ENCODE data around the gene KIF18B. TPM values are rescaled to one million over a fixed set of nuclear protein-coding genes. Genes with fewer than 3 reads are reported as not detected.
A peak's percentile ranks its signal among the peaks of the same experiment; 100 is the strongest.

The KIF18B gene
- total and polyA plus RNA-seq, 2 of the 13 experiments (the other 11 are each of a cell fraction or from before 2014, with no cell fraction given) = 15.2 to 15.3 TPM

DNA sequence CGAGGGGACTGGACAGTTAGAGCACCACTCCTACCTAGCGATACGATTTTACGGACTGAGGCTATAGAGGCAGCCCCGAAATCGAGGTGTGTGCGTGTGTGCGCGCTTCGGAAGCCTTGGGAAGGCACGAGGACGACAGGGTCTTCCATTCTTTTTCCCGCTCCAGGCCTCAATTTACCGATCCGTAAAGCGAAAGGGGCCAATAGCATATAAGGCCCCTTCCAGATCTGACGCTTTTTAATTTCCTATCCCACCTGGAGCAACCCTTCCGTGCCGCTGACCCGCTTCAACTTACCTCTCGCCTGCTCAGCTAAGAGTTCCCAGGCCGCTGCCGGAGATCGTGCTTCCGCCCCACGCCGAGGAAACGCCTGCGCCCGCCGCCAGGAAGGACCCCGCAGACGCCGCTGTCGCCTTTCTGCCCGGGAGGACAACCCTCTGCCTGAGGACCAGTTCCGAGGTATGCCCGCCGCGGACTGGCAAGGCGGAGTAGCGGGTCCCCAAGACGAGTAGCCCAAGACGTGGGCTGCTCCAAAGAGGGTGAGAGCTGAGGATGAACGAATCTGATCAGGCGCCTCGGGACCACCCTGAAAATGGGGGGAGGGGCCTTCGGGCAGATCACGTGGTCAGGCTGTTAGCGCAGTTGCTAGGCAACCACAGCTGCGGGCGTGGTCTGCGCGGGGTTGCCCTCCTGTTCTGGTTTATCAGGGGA lies 48.3 kb downstream of the KIF18B start, which contains the start of gene EFTUD2 (continued):
- peak; percentile 100 for TF ChIP-seq GATAD1 (CRISPR knock-in tag; IDR thresholded peaks at IDR 0.05)
- peak; percentile 98 for TF ChIP-seq GTF3A (CRISPR knock-in tag; conservative IDR thresholded peaks at IDR 0.05)
- peak; percentile 99 for TF ChIP-seq ZFX (CRISPR knock-in tag; IDR thresholded peaks at IDR 0.05; ENCODE audit: low read depth)
- TF ChIP-seq ZNF367 (CRISPR knock-in tag; IDR thresholded peaks at IDR 0.05; ENCODE audit: borderline replicate concordance) = peak; percentile 59; the same call in 1 of the 2 replicates
- no peak for TF ChIP-seq ZBTB40 (IDR thresholded peaks at IDR 0.05)
- peak; percentile 90 for TF ChIP-seq ZBTB40 (CRISPR knock-in tag; IDR thresholded peaks at IDR 0.05)
- TF ChIP-seq RORA (CRISPR knock-in tag; IDR thresholded peaks at IDR 0.05) = no peak
- TF ChIP-seq ZSCAN5A (CRISPR knock-in tag; IDR thresholded peaks at IDR 0.05; ENCODE audit: borderline replicate concordance) = peak; percentile 93
- peak; percentile 58; the same call in 1 of the 2 replicates for TF ChIP-seq SOX13 (IDR thresholded peaks at IDR 0.05)
- TF ChIP-seq SOX13 (CRISPR knock-in tag; conservative IDR thresholded peaks at IDR 0.05 in 1 of 2, IDR thresholded peaks at IDR 0.05 in 1 of 2) = peak in 1 of 2 experiments; percentile 63; a peak in 1 of 4 replicates
- TF ChIP-seq ZNF761 (CRISPR knock-in tag; conservative IDR thresholded peaks at IDR 0.05) = peak; percentile 85
- TF ChIP-seq, protein P1, sequence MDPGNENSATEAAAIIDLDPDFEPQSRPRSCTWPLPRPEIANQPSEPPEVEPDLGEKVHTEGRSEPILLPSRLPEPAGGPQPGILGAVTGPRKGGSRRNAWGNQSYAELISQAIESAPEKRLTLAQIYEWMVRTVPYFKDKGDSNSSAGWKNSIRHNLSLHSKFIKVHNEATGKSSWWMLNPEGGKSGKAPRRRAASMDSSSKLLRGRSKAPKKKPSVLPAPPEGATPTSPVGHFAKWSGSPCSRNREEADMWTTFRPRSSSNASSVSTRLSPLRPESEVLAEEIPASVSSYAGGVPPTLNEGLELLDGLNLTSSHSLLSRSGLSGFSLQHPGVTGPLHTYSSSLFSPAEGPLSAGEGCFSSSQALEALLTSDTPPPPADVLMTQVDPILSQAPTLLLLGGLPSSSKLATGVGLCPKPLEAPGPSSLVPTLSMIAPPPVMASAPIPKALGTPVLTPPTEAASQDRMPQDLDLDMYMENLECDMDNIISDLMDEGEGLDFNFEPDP (CRISPR knock-in tag; conservative IDR thresholded peaks at IDR 0.05) = peak; percentile 88; the same call in 1 of the 2 replicates
- TF ChIP-seq MYC (CRISPR knock-in tag; IDR thresholded peaks at IDR 0.05; ENCODE audit: borderline replicate concordance) = peak; percentile 99
- TF ChIP-seq, protein P2, sequence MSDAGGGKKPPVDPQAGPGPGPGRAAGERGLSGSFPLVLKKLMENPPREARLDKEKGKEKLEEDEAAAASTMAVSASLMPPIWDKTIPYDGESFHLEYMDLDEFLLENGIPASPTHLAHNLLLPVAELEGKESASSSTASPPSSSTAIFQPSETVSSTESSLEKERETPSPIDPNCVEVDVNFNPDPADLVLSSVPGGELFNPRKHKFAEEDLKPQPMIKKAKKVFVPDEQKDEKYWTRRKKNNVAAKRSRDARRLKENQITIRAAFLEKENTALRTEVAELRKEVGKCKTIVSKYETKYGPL (CRISPR knock-in tag; IDR thresholded peaks at IDR 0.05) = no peak
- TF ChIP-seq ZFY (CRISPR knock-in tag; IDR thresholded peaks at IDR 0.05) = peak; percentile 99
- peak; percentile 89 for TF ChIP-seq MAZ (IDR thresholded peaks at IDR 0.05; ENCODE audit: borderline replicate concordance, low read depth, low read length)
- peak; percentile 92 for TF ChIP-seq MAZ (CRISPR knock-in tag; IDR thresholded peaks at IDR 0.05; ENCODE audit: low read depth)
